ENCODE data around the gene ZEB2.

GRCh38 chr2:144409241-144409640, 110.7 kb downstream of the ZEB2 start:
- TF ChIP-seq HNF4G (IDR thresholded peaks at IDR 0.05) (no peak), CTCF (IDR thresholded peaks at IDR 0.05; ENCODE audit: low read depth, low read length, missing input control) (no peak), RAD21 (IDR thresholded peaks at IDR 0.05) (no peak), MAX (IDR thresholded peaks at IDR 0.05) (no peak), EGR1 (IDR thresholded peaks at IDR 0.05; ENCODE audit: low read depth in 2 of 2) (no peak), SP1 (IDR thresholded peaks at IDR 0.05) (no peak), YY1 (IDR thresholded peaks at IDR 0.05) (no peak), RXRA (IDR thresholded peaks at IDR 0.05) (no peak)
